Smooth muscle cell of the brain vasculature (primary cell): Measurements from ENCODE around the gene TPO.
"Not testable (repeated sequence)": the region's sequence is repeated elsewhere in the genome, so short reads cannot be mapped to it uniquely, and the experiment has no call there.

ENCODE experiments used
- DNase-seq: peaks from one replicate; pipeline ENCODE4 v3.0.0-alpha.2; 2012; ENCODE audit warnings: low read depth, low spot score

TPO gene

DNA sequence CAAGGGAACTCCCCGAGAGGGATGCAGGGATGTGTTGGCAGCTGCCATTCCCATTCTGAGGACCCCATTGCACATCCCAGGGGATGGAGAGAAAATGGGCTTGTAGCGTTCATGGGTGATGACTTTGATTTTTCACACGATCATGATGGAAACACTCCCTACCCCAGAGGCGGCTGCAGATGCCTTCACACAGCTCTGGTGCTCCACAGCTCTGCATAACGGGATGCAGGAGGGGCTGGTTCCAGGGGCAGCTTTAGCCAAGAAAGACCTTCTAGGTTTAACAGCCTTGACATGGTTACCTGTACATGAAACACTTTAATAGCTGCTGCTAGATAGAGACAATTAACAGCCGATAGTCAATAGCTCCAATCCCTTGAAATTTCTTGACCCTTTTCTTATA, 88.7 kb downstream of the TPO start:
- DNase-seq = no peak

DNA sequence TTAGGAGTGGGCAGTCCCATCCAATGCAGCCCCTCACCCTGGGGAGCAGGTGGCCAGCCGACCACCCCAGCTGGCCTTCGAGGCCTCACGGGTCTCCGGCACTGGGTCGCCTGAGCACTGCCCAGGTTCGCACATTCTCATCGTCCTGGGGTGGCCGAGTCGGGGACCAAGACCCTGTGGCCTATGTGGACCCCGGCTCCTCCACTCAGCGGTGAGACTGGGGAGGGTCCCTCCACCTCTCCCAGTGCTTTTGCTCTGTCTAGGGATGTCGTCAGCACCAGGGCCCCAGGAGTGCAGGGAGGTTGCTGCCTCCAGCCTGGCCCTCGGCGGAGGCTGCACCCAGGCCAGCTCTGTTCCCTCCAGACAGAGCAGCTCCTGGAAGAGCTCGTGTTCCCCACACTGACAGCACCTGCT, 89.6 kb downstream of the TPO start:
- DNase-seq = no peak

DNA sequence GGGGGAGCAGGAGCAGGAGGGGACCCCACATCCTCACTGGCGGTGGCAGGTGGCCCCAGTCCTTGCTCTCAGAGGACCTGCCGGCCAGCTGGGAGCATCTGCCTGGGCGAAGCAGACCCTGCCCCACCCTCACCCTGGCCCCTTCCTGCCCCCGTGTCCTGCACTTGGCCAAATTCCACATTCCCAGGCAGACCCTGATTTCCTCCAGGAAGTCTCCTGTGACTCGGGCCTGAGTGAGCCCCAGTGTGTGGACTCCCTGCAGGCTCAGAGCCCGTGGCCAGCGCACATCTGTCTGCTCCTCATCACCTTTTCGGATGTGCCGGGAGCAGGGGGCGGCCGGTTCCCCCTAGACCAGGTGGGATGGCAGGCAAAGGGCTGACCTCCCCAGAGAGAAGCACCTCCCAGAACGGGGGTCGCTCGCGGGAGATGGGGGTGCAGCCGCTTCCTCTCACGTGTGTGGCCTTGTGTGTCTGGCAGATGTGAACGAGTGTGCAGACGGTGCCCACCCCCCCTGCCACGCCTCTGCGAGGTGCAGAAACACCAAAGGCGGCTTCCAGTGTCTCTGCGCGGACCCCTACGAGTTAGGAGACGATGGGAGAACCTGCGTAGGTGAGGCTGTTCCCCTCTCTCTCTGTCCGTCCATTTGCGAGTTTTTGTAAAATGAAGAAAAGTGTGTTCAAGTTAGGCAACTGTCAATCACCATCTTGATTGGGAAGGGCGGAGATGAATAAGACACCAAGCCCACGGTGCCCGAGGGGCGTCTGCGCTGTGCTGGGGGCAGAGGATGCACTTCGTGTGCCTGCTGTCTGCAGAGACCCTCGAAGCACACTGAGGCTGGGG, 90.4 kb downstream of the TPO start:
- no peak for DNase-seq

DNA sequence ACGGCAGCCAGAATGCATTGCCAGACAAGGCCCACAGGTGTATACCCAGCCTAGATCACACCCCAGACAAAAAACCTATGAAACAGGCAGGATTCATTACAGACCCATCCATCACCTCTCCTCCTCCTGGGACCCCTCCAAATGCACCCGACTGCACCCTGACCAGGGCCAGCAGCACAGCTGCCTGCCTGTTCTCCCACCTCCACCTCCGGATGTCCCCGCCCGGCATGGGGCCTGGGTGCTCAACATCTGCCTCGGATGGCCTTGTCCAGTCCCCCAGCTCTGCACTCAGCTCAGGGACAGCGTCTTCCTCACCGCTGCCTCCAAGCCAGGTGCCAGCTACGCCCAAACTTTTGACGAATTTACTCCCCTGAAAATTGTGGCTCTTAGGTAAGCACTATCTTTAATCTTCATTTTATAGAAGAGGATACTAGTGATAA, 91.1 kb downstream of the TPO start:
- no peak for DNase-seq

DNA sequence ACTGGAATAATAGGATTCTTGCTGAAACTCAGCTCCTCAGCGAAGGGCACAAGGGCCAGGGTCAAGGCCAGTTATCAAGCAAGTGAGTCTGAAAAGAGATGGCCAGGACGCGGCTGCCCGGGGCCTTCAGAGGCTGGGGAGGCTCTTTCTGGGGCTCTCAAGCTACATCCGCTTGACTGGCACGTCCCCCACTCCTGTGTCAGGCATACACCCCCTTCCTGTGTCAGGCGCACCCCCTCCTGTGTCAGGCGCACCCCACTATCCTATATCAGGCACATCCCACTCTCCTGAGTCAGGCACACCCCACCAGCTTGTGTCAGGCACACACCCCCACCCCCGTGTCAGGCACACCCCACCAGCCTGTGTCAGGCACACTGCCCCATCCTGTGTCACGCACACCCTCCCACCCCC, 91.8 kb downstream of the TPO start:
- DNase-seq = no peak

DNA sequence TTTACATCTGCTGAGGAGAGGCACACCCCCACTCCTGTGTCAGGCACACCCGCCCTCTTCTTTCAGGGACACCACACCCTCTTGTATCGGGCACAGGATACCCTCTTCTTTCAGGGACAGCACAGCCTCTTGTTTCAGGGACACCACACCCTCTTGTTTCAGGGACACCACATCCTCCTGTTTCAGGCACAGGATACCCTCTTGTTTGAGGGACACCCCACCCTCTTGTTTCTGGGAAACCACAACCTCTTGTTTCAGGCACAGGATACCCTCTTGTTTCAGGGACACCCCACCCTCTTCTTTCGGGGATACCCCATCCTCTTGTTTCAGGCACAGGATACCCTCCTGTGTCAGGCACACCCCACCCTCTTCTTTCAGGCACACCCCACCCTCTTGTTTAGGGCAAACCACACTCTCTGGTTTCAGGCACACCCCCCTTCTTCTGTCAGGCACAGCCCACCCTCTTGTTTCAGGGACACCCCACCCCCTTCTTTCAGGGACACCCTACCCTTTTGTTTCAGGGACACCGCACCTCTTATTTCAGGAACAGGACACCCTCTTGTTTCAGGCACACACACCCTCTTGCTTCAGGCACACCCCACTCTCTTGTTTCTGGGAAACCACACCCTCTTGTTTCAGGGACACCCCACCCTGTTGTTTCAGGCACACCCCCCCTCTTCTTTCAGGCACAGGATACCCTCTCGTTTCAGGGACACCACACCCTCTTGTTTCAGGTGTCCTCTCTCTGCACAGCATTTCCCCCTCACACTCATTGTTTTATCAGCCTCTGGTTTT, 96.2 kb downstream of the TPO start:
- DNase-seq = no peak

DNA sequence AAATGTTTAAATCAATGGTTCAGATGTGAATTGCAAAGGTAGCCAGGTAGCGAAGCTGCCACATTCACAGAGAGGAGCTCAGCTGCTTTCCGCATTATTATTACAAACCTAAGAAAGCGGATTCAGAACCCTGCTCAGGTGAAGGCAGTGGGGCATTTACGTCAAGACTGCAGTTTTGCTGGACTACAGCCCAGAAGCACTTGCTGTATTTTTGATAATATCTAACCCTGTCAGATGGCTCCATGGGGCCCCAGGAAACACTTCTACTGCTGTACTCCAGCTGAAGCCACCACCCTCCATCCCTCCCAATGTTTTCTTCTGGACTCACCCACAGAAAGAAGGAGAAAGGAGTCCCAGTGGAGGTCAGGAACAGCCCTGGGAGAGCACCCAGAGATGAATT, 96.9 kb downstream of the TPO start:
- no peak for DNase-seq

DNA sequence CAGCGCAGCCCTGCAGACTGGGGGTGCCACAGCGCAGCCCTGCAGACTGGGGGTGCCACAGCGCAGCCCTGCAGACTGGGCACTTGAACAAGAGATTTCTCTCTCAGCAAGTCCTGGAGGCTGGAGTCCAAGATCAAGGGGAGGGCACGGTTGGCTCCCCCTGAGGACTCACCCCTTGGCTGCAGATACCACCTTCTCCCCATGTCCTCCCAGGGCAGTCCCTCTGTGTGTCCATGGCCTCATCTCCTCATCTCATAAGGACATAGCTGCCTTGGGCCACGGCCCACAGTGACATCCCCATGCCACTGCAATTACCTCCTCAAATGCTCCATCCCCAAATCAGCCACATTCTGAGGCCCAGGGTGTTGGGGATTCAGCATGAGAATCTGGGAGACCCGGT, 98.2 kb downstream of the TPO start:
- DNase-seq = no peak

DNA sequence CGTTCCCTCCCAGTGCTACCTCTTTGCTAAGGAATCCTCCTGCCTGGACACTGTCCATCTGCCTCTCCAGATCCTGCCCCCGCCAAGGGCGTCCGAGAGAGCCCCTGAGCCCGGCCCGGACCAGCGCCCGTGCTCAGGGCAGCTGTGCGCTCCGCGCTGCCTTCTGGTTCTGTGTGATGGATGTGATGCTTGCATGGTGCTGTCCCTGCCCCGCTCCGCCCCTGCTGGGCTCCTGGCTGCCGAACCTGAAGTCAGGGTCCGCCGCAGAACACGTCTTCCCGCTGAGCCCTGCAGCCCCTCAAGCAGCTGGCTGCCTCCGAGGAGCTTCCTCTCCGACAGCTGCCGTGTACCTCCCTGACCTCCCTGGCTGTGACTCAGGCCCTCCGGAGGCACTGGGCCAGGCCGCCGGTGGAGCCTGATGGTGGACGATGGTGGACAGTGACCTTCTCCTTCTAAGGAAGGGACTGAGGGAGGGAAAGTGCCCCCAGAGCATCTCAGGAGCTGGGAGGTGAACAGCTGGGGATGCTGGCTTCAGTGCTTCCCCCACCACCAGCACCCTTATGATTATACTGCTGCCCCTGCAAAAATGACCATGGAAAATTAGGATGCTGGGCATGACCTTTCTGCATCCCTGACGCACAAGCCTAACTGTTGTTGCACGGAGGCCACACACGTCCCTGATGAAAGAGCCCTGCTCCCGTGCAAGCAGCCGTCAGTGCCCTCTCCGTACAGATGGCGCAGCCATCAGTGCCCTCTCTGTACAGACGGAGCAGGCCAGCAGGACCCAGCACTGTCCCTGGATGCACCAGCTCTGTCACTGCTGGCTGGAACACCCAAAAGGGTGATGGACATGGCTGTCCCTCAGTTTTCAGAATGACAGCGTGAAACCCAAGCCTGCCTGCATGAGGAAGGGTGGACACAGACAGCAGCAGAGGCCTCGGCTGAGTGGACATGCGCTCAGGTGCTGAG, 99.3 kb downstream of the TPO start:
- DNase-seq = no peak

DNA sequence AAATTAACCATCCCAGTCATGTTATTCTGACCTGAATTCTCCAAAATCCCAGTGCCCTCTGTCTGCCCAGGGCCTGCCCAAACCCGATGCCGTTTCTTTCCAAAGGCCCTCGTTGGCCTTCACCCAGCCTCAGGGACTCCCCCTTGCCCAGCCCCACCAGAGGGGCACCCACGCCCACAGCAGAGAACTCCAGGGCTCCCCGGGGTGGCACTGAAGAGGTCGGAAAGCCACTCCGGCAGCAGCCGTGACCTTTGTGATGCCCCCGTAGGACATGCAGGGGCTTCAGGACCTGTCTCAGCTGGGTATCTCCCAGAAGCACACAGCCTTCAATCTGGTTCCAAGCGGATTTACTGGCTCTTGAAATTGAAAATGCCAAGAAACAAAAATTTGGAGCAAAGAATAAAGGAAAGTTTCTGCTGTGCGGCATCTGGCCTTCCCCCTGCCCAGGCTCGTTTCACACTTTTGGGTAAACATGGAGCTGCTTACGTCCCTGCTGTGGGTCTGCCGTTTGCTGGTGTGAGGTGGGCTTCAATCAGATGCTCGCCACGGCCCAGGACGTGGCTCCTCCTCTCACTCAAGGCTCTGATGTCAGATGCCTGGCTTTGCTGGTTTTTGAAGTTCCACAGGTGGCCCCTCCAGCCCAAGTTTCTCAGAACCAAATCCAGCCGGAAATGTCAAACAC, 101.3 kb downstream of the TPO start:
- no peak for DNase-seq

DNA sequence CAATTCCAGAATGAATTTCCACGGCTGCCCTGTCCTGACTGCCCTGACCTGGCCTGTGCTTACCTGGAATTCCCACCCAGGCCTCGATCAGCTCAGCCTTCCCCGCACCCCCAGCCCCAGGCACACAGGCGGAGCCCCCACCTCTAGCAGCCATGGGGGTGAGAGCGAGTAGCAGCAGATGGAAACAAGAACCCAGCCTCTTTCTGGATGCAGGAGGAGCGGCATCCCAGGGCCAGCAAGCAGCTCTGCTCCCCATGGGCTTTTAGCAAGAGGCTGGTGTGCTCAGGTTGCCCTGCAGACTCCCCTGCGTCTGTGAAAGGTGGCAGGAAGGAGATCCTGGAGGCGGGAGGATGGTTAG, 101.8 kb downstream of the TPO start:
- DNase-seq = no peak

DNA sequence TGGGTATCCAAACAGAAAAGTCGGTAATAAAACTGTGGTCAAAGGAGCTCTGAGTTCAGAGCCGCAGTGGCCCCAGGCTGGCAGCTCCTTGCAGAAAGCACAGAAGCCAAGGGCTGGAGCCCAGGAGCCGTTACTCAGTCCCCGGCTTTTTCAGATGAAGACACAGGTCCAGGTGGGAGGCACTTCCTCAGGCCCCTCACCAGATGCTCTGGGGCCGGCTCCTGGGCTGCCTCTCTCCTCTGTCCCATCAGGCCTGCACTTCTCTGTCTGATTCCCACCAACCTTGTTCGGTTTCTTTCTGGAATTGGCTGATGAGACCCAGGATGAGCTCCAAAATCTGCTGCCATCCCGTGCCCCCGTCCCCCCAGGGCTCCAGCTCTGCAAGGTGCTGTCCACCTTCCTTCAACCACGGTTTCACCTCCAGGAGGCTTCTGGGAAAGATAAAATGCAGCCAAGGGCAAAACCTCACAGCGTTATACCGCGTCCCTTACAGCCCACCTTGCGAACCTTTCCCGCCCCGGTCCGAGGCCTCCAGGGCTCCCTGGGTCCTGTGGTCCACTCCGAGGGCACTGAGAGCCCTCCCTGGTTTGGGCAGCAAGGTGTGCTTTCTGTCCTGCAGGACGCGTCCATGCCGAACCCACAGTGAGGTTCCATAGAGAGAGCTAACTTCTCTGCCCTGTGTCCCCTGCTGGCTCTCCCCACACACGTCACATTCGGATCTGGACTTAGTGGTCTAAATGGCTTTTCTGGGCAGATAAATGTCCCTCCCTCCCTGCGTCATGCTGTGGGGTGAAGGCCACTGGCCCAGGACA, 102.9 kb downstream of the TPO start:
- DNase-seq = no peak

DNA sequence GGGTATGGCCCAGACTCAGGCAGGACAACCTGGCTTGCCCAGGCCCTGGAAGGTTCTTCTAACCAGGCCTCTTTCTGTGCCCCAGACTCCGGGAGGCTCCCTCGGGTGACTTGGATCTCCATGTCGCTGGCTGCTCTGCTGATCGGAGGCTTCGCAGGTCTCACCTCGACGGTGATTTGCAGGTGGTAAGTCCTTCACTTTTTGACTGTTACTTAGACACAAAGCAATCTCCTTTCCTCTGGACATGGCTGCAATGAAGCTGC, 103.5 kb downstream of the TPO start:
- no peak for DNase-seq

DNA sequence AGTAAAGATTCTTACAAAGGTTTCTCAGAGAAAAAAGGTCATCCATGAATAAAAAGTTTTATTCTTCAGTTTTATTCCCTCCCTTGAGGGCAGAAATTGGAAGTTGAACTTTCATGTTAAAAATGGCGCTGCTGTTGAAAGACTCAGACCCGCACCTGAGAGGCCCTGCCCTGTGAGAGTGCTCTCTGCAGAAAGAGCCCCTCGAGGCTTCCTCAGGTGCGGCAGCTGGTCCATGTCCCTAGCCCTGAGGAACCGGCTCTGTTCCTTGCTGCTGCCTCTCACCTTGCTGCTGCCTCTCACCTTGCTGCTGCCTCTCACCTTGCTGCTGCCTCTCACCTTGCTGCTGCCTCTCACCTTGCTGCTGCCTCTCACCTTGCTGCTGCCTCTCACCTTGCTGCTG, 104.0 kb downstream of the TPO start:
- not testable (repeated sequence) for DNase-seq

DNA sequence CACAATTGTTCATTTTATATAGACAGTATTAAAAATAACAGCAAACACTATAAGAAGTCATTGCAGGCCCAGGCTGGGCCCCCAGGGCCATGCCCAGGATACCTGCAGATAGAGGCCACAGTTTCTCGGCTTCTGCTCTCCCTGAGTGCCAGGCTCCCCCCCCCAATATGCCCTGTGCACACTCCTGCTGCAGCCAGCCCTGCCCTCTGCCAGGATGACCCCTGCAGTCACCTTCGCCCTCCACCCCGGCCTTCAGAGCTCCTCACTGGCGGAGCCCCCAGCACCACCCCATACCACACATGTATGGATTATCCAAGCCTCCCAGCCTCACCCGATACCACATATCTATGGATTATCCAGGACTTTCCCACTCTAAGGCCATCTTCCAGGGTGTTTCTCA, 104.5 kb downstream of the TPO start:
- DNase-seq = no peak

DNA sequence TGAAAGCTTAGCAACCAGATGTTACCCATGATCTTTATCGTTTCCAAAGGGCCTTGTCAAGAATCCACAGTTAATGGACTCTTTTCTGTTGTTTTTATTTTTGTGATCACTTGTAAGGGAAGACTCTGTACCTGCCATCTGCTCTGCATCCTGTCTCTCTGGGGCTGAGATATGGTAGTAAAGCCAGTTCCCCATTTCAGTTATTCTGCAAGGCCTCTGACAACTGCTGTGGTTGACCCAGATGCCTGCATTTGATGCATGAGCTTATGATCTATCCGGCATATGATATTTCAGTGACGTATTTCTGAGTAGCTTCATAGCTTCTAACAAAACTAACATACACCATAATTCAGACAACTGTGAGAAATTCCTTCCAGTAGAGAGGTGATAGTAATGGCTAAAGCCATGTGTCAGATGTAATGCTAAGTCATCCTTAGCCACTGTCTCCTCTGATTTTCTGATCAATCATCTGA, 105.1 kb downstream of the TPO start:
- no peak for DNase-seq

DNA sequence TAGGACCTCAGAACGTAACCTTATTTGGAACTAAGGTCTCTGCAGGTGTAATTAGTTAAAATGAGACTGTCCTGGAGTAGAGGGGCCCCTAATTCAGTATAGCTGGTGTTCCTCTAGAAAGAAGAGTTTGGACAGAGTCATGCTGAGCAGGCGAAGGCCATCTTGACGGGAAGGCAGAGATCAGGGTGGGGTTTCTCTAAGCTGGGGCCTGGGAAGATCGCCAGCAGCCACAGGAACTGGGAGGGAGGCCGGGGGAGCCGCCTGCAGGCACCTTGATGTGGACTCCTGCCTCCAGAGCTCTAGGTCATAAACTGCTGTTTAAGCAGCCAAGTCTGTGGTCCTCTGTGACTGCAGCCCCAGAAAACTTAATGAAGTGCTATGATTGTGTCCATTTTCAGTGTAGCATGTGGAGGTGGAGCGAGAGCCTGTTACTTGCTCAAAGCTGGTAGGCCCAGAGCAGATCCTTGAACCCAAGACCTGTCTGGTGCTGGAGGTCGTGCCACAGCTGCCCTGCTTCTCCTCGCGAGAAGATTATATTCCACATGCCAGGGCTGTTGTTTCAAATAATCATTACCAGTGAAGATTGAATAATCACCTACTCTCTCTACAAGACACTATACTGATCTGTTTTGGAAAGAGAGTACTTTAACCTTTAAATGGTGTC, 105.7 kb downstream of the TPO start:
- no peak for DNase-seq

DNA sequence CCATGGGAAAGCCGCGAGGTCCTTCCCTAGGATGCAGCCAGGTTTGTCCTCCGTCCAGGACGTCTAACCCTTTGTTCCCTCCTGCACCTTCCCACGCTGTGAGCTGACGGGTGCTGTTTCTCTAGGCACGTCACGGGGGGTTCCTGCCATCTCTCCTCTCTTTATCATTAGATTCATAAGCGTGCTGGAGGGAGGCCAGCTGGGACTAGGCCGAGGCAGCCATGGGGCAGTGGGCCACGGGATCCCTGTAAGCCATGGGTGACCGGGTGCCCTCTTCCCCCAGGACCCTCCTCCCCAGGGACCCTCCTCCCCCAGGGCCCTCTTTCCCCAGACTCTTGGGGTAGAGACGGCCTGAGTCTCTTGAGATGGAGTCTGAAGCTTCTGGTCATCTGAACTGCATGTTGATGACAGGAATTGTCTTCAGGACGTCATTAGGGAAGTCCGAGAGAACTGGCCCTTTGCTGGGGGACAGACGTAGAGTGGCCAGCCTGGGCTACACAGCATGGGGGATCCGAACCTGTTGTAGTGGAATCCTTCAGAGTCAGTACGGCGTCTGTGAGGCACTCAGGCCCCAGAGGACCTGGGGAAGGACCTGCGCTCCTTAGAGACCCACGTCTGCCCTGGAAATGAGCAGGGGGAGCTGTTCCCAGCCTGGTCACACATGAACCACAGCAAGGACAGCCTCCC, 108.1 kb downstream of the TPO start:
- DNase-seq = no peak
